Stimulated activated CD4-positive, alpha-beta T cell treated with anti-CD3 and anti-CD28 coated beads, Interleukin-12 subunit alpha, Interleukin-12 subunit beta, amount 100 ng/mL, for 48 hours (primary cell): ENCODE measurements around the gene TFCP2.

Source experiments
- DNase-seq, 3 donors: peaks; one replicate each; pipeline ENCODE4 v3.0.0-alpha.2; 2020; ENCODE audit warnings: low read depth in 2 of 3, low spot score in 1 of 3

Gene TFCP2

DNA sequence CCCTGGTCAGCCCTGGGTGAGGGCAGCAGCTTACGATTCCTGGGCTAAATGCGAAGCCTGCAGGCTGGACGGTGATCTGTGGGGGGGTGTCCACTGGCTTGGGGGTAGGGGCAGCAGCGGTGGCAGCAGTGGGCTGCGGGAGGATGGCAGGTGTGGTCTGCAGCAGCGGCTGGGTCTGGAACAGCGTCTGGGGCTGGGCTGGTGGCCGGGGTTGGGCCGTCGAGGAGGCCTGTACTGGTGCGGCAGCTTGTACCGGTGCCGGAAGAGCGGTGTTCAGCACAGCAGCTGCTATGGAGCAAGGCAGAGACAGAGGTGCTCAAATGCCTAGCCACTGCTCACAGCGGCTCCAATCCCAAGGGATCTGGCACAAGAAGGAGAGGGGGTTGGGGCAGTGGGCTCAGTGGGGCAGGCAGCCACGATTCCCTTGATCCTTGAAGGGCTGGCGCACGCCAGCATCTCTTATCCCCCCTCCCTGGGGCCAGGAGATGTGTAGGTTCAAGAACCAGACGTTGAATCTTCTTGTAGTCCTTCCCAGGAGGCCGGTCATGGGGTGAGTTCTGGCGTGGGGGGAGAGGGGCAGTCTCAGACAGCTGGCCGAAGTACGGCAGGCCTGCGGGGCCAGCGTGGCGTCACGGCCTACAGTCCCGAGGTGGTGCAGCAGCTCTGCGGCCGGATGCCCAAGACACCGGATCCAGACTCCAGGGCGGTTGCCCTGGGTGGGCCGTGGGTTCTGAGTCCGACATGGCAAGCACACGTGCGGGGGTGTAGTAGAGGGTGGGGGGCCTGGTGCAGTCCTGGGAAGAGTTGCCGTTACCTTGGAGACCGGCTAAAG lies 25.0 kb upstream of the TFCP2 start:
- DNase-seq, result no peak

DNA sequence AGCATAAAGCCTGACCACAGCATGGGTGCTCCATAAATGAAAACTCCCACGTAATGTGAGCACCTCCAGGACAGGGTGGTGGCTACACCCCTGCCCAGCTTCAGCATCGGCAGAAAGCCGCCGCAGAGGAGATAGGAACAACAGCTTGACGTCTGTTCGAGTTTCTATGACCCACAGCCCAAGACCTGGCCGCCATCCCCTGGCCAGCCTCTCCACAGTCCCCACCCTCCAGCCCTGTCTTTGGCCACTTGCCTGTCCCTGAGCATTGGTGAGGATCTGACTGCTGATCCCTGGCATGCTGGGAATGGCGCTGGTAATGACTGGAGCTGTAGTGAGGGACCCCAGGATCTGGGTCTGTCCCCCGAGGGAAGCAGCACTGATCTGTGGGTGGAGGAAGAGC lies 23.6 kb upstream of the TFCP2 start:
- no peak for DNase-seq

DNA sequence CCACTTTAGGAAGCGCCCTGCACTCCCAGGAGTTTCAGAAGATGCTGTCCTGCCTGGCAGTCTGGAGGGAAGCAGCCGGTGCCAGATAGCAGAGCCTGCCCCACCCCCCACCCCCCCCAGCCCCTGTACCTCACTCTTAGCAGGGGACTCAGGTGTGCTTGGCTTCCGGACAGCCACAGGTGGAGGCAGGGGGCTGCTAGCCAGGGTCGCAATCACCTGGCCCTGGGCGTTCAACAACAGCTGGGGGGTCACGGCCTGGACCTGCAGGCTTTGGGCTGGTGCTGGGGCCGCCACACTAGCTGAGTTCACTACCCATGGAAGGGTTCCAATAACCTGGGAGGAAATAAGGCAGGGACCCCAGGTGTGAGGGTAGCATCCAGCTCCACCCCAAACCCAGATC lies 22.9 kb upstream of the TFCP2 start:
- no peak for DNase-seq

DNA sequence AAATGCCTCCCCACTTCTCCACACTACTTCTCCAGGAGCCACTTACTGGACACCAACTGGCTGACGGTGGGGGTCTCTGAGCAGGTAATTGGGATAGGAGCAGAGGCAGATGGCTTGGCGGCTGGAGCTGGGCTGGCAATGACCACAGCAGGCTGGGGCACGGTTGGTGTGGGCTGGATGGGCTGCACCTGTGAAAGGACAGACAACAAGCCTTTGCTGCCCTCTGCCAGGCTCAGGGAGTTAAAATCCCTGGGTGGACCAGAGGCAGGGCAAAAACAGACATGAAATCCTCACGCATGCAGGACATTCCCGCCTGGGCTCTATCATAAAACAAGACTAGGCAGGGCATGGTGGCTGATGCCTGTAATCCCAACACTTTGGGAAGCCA lies 19.3 kb upstream of the TFCP2 start:
- no peak for DNase-seq

DNA sequence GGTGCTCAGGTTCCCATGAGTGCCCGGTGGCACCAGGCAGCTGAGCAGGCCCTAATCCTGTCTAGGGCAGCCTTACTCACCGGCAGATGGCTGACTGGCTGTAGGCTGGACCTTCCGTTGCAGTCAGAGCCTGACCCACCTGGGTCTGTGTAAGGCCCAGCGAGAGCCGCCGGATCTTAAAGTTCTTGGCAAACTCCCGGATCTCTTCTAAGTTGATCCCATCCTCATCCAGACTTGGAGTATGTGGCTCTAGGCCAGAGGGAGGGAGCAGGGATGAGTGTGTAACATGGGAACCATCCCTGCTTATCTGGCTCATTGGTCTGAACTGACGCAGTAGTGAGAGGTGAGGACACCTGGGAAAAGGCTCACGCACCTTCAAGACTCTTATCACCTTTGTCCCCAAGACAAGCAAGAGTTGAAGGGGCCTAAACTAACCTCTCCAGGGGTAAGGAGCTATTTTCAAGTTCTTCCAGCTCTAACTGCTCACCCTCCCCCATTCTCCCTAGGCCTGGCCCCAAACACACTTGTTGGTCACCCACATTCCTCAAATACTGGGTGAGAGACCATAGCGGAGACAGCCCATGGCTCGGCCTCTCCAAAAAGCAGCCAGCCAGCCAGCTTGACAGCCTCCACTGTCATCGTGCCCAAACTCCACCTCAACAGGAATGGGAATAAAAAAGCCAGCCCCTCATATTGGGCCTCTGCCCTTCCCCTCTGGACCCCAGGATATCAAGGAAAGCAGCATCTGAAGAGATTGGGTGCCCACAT lies 18.8 kb upstream of the TFCP2 start:
- DNase-seq, result no peak

DNA sequence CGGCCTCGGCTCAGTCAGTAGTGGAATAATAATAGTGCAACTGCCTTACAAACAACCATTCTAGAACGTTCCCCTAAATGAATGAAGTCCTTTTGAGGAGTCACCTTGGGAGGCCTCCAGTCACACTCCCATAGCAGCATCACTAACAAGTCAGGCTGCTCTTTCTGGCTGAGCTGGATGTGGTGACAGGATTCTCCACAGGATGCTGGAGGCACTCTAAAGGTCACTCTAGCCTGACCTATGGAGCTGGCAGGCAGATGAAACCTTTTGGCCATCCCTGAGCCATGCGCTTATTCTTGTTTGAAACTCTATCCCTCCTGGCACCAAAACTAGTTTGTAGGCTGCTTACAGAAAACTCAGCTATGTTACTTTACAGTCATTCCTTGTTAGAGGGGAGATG lies 17.9 kb upstream of the TFCP2 start:
- no peak for DNase-seq

DNA sequence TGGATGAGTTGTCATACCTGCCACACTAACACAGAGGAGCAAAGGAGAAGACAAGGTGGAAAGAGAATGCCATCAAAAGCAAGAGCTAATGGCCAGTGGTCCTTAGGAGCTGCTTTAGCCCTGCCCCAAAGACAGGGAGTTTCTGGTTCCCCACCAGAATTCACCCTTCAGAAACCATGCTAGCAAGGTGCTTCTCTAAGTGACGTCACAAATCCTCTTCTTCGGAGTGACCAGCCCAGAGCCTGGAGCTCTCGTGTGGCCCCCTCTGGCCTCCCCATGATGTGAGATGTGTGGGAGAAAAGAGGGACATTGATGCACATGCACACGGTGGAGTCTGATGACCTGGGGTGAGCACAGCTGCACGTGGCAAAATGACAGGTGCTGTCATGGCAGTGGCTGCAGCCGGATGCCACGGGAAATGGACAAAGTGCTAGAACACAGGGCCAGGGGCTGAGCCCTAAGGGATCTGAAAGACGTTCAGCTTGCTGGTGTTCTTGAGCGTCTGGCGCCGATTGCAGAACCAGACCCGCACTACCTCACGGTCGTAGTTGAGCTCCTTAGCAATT lies 16.9 kb upstream of the TFCP2 start:
- no peak for DNase-seq

DNA sequence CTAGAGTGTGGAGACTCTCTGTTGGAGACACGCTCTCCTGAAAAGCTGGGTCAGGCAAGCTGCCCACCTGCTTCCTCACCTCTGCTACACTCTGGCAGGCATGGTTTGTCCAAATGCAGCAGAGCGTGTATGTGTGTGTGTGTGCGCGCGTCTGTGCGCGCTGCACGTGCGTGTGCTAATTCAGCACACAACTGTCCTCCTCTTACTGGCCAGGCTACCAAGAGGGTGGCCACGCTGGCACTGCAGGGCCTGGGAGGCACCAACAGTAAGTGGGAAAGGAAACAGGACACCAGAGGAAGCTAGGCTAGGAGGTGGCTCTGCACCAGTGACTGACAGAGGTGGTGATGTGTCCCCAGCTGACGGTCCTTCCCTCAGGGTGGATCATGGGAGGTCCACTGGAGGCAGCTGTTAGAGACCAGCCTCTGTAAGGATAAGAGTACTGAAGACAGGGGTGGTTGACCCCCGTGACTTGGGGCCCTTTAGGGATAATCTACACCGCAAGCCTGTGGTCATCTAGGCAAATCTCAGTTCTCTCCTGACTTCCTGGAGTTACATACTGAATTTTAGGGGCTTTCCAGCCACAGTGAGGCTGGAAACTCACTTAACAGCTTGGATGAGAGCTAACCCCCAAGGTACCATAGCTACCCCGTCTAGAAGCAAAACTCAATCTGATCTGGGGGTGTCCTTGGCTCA lies 15.6 kb upstream of the TFCP2 start:
- DNase-seq, result no peak

DNA sequence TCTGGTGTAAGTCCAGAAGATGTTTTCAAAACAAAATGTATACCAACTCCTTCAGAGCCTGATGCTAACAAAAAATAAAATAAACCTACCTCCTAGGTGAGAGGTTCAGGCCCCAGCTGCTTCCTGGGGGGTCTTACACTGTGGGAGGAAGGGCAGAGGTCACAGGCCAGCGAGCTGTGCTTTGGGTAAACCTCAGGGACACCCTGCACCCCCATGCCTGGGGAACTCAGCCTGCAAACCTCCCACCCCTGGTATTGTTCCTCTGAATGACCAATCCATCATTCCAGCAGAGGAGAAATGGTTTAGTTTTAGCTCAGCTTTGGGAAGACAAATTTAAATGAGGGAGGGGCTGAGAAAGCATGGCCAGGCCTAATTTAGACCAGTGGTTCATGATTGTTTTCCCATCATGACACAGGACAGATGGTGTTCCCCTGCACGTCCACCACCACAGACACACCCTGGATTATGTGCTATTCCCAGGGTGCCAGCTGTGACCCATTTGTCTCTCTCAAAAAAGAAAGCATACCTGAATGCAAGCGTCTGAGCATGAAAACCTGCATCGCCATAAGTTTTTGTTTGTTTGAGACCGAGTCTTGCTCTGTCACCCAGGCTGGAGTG lies 14.5 kb upstream of the TFCP2 start:
- DNase-seq, result no peak

DNA sequence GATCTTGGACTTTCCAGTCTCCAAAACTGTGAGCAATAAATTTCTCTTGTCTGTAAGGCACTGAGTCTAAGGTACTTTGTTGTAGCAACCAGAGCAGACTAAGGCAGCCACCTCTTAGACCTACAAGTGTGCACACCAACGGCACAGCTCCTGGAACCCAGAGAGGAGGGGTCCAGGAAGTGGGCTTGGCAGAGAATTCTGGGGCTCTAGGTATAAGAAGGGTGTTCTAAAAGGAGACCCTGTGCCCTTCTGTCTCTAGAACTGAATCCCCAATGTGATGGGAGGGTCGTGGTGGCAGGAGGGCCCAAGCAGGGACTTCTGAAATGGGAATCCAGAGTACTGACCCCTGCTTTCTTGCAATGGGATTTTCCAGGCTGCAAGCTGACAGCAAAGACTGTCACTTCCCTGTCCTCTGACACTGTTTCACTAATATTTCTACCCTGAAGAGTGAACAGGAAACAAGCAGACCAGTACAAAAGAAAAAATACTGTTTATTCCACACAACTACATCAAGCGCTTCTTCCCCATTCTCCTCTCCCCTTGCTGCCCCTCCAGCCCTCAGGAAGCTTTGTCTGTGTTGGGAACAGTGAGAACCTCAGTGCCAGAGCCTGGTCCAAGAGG lies 13.6 kb upstream of the TFCP2 start:
- DNase-seq, result no peak

DNA sequence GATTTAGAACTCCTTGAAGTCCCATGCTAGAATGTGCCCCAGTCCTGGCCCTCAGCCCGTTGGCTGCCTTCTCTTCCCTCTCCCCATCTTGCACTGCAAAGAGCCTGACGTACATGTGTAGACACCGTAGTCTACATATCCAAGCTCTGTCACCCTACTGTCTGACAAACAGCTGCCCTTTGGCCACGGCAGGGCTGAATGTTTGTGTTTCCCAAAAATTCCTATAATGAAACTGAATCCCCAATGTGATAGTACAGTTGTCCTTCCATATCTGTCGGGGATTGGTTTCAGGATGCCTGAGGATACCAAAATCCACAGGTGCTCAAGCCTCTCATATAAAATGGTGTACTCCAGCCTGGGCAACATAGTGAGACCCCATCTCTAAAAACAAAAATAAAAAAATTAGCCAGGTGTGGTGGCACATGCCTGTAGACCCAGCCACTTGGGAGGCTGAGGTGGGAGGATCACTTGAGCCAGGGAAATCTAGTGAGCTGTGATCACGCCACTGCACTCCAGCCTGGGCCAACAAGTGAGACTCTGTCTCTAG lies 12.3 kb upstream of the TFCP2 start:
- no peak for DNase-seq

DNA sequence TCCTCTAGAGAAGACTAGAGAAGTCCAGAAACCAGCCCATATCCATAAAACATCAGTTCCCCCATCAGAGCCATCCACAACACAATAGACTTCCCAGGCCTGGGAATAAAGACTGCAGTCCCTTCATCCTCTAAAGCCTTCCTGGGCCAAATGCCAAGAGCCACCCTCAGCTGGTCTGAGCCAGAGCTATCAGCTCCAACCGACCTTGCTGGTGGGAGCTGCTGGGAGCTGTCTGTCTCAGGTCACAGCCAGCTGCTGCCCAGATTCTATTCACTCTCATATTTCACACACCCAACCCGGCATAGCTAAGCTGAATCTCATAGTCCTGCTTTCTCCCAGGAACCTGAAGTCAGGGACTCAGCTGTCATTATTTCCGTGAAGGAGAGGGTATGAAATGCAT lies 10.9 kb upstream of the TFCP2 start:
- DNase-seq, result no peak

DNA sequence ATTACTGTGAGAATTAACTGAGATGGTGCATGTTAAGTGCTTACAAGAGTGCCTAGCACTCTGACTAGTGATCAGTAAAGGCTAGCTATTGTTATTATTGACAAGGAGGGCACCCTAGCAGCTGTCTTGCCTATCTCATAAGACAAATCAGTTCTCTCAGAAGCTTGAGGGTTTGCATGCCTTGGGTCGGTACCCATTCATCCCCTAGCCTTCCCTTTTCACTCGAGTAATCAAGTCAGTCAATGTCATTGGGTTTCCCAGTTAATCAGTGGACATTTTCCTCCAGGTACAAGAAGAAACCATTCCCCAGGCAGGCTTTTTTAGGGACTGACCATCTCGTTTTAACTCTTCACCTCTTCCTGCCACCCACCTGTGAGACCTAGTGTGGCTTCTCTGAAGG lies 10.4 kb upstream of the TFCP2 start:
- DNase-seq, result no peak

DNA sequence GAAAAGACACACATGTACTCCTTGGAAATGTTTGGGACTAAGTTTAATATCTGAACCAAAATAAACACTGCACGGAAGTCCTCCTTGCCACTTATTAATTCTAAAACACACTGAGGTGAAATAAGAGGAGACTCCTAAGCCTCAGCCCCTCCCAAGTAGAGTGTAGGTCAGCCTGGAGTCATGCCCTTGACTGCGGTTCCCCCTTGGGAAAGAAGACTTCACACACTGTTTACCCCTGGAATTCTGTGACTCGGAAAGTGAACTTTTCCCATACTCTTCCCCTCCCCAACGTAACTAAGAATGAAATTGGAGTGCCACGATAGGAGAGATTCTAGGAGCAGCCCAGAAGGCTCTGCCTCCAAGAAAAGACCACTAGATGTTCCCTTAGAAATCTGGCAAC lies 8.6 kb upstream of the TFCP2 start:
- no peak for DNase-seq

DNA sequence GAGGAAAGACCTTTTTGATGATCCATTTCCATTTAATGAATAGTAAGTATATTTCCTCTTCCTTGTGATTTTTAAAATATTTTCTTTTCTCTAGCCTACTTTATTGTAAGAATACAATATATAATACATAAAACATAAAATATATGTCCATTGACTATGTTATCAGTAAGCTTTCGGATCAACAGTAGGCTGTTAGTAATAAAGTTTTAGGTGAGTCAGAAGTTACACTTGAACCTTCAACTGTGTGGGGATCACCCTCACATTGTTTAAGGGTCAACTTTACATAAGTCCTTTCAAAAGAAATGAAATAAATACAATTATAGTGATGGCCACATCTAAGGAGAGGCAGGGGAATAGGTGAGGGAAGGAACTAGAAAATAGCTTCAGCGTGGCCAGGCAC lies 5.0 kb upstream of the TFCP2 start:
- DNase-seq, result no peak

DNA sequence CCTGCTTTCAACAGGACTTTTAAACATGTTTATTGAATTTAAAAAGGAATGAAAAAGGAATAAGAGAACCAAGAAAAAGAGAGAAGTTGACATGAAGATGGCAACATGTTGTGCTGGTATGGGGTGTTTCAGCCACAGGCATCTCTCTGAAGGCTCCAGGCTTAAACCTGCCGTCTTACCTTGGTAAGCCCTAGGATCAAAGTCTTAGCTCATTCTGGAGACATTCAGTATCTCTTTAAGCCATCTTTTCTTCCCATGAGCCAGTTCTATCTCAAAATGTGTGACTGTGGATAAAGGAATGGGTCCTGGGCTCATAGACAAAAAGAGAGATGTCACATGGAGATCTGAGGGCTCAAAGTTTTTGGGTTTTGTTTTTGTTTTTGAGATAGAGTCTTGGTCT lies 1.6 kb upstream of the TFCP2 start:
- DNase-seq, result no peak

DNA sequence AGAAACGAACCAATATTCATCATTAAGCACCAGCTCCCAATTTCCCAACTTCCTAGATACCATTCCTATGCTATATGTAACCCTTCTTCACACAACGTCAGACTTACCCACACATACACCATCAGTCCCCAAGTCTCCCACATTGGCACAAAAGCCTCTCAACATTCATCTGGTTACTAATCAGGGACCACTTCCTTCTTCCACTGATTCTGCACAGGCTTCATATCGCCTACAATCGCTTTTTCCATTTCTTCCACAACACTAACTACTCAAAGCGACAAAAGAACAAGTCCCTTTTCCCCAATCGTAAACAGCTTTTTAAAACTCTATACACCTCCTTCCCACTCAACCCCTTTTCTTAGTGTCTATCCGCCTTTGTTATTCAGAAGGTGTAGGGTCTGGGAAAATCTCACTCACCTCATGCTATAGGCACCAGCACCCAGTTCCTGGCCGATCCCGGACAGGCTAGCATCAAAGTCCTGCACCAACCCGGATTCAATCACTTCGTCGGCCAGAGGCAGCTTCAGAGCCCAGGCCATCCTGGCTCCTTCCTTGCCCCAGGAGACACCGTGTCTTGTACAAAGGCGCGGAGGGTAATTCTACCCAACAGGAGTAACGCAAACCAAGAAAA lies 936 bp downstream of the TFCP2 start:
- peak in 2 of 3 donors; percentile 4 to 11 for DNase-seq

DNA sequence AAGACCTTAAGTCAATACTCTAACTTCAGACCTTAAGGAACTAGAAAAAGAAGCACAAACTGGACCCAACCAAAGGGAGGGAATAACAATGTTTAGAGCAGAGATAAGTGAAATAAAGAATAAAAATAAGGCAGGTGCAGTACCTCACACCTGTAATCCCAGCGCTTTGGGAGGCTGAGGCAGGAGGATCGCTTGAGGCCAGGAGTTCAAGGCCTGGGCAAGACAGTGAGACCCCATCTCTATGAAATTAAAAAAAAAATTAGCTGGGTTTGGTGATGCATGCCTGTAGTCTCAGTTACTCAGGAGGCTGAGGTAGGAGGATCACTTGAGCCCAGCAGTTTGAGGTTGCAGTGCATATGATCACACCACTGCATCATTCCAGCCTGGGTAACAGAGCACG lies 9.1 kb downstream of the TFCP2 start:
- DNase-seq, result no peak

DNA sequence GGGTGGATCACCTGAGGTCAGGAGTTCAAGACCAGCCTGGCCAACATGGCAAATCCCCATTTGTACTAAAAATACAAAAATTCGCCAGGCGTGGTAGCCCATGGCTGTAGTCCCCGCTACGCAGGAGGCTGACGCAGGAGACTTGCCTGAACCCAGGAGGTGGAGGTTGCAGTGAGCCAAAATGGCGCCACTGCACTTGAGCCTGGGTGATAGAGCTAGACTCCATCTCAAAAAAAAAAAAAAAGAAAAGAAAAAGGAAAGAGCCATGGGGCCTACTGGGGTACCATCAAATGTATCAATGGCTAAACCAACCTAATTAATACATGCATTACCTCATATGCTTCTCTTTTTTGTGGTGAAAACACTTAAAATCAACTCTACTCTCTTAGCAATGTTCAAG lies 10.7 kb downstream of the TFCP2 start:
- DNase-seq, result no peak

DNA sequence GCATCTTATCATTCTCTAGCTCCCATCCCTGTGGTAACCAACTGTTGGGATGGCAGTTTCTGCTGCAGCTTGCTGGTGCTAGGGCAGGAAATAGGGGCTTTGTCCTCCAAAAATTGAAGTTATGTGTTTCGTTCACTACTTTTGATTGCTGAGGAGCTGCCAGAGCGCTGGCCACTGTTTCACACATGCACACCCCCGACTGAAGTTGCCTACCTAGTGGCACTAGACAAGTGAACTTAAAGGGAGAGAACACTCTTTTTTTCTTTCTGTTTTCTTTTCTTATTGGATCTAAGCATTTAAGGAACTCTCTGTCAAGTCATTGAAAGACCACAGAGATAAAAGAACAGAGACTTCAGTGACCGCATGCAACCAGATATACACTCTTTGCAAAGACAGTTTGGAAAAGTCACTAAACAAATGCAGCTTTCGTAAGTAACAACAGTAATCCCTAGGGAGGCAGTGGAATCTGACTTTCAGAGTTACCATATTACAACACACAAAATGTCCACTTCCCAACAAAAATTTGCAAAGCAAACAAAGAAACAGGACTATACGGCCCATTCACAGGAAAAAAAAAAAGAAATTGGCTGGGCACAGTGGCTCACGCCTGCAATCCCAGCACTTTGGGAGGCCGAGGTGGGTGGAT lies 12.0 kb downstream of the TFCP2 start:
- DNase-seq, result no peak
